T47D (cell line): Measurements from ENCODE around the gene ANO2.

ENCODE experiments used
- DNase-seq, 2 experiments: peaks; one replicate each; pipeline versions ENCODE4 v3.0.0 to v3.0.0-alpha.2; 2011 to 2012; ENCODE audit warnings: low read depth in 1 of 2, low spot score in 1 of 2
- JUND ChIP-seq: IDR thresholded peaks from 2 replicates; pipeline ENCODE4 v1.6.1; 2012; ENCODE audit warnings: low read depth
- in situ Hi-C: cut with HindIII; loops from 2 replicates; pipeline ENCODE4 v1.10.0; 2016; ENCODE audit warnings: low sequenced_read_pairs, low pct_unique_long_range_greater_than_20kb

Gene ANO2

DNA sequence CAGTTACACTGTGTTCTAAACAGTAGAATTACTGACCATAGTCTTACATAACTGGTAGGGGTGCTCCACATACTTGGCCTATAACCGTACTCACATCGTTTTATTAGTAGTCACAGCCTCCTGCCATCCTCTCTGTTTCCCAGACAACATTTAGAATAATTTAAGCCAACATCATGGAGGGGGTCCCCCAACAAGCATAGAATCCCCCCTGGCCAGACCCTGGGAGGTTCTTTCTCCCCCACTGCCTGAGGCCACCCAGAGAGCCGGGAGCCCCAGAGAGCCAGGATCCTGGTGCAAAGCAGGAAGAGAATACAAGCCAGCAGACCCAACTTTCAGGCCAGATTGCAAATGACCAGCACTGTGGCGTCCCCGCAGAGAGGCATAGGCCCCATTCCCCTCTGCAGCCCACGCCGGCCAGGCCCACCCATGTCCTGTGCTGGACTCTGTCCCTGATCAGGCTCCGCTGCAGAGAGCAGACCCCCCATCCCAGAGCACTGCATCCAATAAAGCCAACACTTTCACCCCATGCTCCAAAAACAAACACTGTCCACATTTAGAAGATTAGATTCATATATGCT, 317.9 kb downstream of the ANO2 start:
- in situ Hi-C loops, result no loop called here

GRCh38 chr12:5626151-5626550, 318.9 kb downstream of the ANO2 start:
- in situ Hi-C loops, result no loop called here
- TF ChIP-seq JUND, result no peak
- no peak for DNase-seq

More for the DNA sequence above, 317.9 kb downstream of the ANO2 start:
- DNase-seq, result no peak
- no peak for TF ChIP-seq JUND

DNA sequence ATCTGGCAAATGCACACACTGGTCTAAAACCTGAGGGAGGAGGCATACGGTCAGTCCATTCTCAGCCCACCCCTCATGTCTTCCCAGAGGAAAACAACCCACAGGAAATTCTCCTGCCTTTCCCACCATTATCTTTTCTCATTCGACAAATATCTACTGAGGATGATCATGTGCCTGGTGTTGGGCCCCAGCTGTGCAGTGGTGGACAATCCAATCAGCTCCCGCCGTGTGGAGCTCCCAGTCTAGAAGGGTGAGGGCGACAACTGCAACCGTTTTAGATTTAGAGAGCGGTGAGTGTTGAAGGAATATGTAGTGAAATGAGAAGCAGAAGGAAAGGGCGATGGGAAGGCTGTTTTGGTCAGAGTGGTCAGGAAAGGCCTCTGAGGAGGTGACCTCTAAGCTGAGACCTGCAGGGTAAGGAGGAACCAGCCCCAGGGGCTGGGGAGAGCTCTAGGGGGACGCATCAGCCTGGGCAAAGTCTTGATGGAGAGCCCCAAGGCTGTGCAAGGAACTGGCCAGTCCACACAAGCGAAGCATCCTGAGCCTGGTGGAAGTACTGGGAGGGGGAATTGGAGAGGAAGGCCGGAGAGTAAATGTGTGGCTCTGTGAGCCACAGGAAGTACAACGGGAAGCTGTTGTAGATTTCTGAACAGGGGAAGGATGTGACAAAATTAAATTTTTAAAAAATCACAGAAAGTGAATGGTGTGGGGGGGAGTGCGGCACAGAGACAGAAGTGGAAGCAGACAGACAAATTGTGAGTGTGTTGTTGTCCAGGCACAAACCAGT, 320.4 kb downstream of the ANO2 start:
- in situ Hi-C loops, result no loop called here
- no peak for DNase-seq
- TF ChIP-seq JUND, result no peak

DNA sequence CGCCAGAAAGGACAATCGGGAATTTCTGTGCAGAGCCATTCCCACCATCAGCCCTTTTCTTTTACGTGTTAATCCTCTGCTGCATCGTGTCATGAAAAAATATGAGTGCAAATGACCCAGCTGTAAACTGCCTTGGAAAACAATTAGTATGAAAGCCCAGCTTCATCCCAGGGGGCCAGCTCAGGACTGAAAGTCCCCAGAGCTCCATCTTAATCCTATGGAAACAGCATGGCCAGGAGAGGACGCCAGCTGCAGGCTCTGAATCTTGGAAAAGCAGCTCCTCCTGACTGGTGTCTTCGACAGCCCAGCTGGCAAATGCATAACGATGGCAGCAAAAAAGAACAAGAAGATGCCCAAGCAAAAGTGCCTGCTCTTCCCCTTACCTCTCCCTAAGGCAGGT, 321.6 kb downstream of the ANO2 start:
- DNase-seq, result no peak
- in situ Hi-C loops, result no loop called here
- no peak for TF ChIP-seq JUND

- no peak for DNase-seq
- in situ Hi-C loops, result no loop called here
- no peak for TF ChIP-seq JUND
Observed at GRCh38 chr12:5622280-5622679, 322.8 kb downstream of the ANO2 start.

GRCh38 chr12:5621329-5621728, 323.7 kb downstream of the ANO2 start:
- no peak for DNase-seq
- no peak for TF ChIP-seq JUND

DNA sequence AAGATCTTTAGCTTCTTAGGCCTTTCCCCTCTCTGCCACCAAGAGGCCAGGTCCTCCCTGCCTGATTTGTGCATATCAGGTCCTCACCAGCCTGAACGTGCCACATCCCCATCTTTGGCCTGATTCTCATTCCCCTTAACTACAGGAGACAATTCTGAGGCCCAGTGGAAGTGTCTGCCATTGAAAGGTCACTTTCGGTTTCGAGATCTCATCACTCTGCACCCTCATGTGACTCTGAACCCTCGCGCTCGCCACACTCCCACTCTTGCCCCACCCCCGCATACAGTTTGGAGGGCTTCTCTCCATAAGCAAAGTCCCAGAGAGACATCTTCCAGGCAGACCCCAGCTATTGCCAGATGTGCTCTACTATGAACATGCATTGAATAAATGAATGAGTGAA, 324.2 kb downstream of the ANO2 start:
- DNase-seq, result no peak
- no peak for TF ChIP-seq JUND
- in situ Hi-C loops, result no loop called here

More at GRCh38 chr12:5621329-5621728, 323.7 kb downstream of the ANO2 start:
- in situ Hi-C loops, result no loop called here

GRCh38 chr12:5619628-5620027, 325.4 kb downstream of the ANO2 start:
- DNase-seq, result no peak
- in situ Hi-C loops, result no loop called here

DNA sequence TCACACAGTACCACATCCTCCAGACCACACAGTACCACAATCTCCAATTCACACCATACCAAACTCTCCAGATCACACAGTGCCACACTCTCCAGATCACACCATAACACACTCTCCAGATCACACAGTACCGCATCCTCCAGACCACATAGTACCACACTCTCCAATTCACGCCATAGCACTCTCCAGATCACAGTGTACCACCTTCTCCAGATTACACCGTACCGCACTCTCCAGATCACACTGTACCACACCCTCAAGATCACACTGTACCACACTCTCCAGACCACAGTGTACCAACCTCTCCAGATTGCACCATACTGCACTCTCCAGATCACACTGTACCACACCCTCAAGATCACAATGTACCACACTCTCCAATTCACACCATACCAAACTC, 328.2 kb downstream of the ANO2 start:
- DNase-seq, result no peak
- TF ChIP-seq JUND, result no peak
- in situ Hi-C loops, result no loop called here

More at GRCh38 chr12:5619628-5620027, 325.4 kb downstream of the ANO2 start:
- no peak for TF ChIP-seq JUND

GRCh38 chr12:5615760-5616159, 329.3 kb downstream of the ANO2 start:
- in situ Hi-C loops, result no loop called here
- TF ChIP-seq JUND, result no peak
- DNase-seq, result no peak

GRCh38 chr12:5614256-5614655, 330.8 kb downstream of the ANO2 start:
- in situ Hi-C loops, result no loop called here
- DNase-seq, result no peak
- no peak for TF ChIP-seq JUND

DNA sequence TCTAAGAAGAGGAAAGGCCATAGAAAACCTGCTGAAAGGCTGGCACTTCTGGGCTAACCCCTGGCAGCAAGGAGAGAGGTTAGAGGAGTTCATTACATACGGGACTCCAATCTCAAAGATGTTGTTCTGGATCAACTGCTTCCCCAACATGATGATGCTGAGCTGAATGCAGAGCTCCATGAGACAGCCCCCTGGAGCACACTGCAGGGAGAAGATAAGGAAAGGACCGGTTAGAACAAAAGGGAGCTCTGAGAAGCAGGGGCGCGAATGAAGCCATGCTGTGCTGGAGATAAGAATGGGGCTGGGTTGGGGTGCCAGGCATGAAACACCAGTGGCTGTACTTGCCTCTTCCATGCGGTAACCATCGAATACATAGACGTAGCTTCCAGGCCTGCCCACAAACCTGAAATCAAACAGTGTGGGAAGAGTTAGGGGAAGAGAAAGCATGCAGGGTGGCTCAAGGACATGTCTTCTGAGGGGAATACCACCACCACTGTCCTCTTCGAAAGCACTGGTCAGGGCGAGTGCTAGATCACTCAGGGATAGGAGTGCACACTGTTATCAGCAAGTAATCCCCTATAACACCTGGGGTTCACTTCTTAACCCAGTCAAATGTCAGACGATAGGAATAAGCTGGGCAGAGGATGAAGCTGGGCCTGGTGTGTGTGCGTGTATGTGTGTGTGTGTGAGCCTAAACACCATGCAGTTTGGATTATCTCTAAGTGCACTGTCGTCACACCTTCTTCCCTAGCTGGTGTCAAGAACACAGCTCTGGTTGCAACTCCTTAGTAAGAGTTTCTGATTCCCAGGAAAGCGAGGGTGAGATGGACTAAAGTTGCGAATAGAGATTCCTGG, 332.3 kb downstream of the ANO2 start:
- DNase-seq, result no peak
- no peak for TF ChIP-seq JUND
- in situ Hi-C loops, result no loop called here

DNA sequence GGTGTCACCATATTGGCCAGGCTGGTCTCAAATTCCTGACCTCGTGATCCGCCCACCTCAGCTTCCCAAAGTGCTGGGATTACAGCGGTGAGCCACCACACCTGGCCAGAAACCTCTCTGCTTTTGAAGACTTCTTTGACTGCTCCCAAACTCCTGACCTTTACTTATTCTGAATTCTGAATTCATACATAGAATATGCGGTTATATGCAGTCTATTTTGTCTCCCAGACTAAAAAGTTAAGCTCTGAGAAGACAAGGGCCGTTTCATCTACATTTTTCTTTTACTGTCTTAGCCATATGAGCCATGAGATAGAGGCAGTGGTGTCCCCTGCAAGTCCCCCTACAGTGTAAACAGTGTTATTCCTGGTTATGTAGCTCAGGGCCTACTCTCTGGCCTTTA, 333.9 kb downstream of the ANO2 start:
- in situ Hi-C loops, result no loop called here
- no peak for TF ChIP-seq JUND
- no peak for DNase-seq
